GM12873 (cell line): ENCODE data around the gene CPNE4.

Experiments
- CTCF ChIP-seq: IDR thresholded peaks from 2 replicates; pipeline ENCODE4 v1.5.1; 2012; ENCODE audit warnings: low read depth, mild to moderate bottlenecking, moderate library complexity, low read length, control low read depth; ENCODE audit not compliant: insufficient read depth; ENCODE audit errors: missing control alignments

Gene CPNE4

GRCh38 chr3:131901686-131902085 is 133.1 kb downstream of the CPNE4 start:
- no peak for TF ChIP-seq CTCF

GRCh38 chr3:131900891-131901290 is 133.9 kb downstream of the CPNE4 start:
- no peak for TF ChIP-seq CTCF

- TF ChIP-seq CTCF, result no peak
These were observed 135.8 kb downstream of the CPNE4 start for GRCh38 chr3:131899021-131899420.

GRCh38 chr3:131898346-131898745 is 136.5 kb downstream of the CPNE4 start:
- no peak for TF ChIP-seq CTCF

GRCh38 chr3:131896285-131896684 is 138.5 kb downstream of the CPNE4 start:
- no peak for TF ChIP-seq CTCF

GRCh38 chr3:131895766-131896165 is 139.0 kb downstream of the CPNE4 start:
- no peak for TF ChIP-seq CTCF

GRCh38 chr3:131892331-131892730 is 142.5 kb downstream of the CPNE4 start:
- no peak for TF ChIP-seq CTCF

- no peak for TF ChIP-seq CTCF
These were observed 151.0 kb downstream of the CPNE4 start for GRCh38 chr3:131883711-131884407.
